GM04503 (cell line): ENCODE results near the gene CDYL.
"Not testable (repeated sequence)": the region's sequence is repeated elsewhere in the genome, so short reads cannot be mapped to it uniquely, and the experiment has no call there.

Source experiments
- DNase-seq: peaks from one replicate; pipeline ENCODE4 v3.0.0-alpha.2; 2012; ENCODE audit warnings: low read depth

CDYL gene

DNA sequence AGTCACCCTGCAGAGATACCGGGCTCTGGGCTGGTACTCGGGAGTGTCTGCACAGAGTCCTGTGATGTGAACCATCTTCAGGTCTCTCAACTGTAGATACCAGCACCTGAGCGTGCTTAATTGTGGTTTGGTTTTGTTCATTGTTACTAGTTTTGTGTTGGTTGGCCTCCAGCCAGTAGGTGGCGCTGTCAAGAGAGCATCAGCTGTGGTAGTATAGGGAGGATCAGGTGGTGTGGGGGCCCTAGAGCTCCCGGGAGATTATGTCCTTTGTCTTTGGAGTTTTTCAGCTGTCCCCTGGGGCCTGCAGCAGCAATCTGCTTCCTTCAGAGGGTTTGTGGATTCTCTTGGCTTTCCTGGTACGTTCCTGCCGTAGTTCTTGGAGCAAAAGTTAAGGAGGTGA, 67.9 kb downstream of the CDYL start:
- no peak for DNase-seq

DNA sequence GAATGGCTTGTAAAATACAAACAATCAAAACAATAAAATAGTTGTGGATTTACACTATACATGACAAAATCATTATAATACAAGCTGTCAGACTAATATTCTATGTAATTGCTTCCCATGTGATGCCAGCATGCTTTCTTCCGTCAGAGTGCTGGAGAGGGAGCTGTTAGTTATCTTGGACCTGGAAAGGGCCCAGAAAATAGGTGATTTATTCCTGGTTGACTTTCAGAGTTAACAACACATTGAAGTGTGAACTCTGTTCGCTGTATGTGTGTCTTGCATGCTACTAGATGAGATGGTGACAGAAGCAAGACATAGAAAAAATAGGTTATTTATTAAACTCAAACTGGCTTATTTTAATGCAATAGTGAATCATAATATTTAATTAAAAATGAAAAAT, 70.2 kb downstream of the CDYL start:
- DNase-seq = no peak

DNA sequence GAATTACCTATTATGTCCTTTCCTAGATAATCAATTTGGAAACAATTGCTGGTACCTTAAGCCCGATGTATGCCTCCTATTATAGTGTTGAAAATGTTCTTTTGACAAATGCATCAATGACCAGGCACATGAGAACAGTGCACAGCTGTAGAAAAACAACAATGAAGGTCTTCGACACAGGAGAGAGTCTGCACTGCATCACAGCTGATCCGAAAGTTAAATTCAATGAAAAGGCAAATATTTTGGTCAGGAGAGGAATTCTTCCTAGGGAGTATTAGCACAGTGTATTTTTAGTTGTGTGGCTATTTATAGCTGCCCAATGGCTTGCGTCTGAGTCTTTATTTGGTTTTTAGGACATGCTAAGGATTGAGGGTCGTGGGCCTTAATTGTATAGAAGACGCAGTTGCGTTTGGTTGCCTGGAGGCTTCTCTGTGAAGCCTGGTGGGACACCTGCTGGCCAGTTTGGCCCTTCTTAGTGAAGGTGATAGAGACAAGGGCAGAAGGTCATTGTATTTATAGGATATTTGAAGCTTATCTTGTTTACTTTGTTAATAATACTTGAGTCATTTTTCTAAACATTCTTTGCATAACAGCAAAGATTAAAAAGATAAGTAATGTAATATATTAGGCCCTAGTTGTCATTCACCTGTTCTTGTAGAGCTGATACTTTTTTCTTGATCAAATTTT, 72.3 kb downstream of the CDYL start:
- DNase-seq = no peak

DNA sequence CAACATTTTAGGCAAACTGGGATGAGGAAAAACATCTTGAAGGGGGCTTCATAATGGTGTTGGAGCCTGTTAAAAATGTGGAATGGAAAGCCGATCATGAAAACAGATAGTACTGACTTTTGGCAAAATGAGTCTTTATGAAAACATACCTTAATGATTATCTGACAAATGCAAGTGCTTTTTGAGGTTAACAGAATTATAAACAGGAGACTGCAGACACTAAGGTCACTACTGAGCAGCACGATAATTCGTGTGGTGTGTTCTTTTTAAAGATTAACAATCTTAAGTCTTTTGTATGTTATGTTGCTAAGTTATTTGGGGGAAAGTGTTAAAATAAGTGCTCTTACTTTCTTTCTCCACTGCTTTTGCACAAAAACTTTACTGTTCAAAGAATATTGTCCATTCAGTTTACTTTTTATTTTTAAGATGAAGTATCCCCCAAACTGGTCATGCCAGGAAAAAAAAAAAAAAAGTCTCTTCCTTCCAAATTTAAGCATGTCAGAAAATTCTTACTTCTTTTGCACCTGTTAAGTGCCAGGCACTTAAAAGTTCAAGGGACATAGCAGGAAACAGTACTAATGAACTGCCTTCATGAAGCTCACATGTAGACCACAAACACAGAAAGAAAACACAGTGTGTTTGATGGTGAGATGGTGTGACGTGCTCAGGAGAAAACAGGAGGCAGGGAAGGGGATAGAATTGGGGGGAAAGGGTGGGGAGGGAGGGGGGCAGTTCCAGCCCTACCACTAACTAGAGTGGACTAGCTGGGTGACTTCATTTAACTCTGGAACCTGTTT, 73.2 kb downstream of the CDYL start:
- DNase-seq = no peak

DNA sequence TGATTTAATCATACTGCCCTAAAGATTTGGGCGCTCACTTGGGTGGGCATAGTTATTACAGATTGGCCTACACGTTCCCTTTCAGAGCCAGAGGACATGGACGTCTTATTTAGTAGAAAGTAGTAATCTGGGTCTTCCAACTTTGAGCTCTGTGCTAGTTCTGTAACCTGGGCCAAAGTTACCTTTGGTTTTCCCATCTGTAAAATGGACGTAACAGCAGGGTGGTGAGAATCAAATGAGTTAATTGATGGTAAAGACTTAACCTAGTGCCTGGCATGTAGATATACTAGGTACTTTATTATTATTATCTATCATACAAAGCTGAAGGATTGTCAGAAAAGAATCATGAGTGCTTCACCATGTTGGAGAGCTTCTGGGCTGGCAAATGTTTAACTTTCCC, 74.8 kb downstream of the CDYL start:
- no peak for DNase-seq

DNA sequence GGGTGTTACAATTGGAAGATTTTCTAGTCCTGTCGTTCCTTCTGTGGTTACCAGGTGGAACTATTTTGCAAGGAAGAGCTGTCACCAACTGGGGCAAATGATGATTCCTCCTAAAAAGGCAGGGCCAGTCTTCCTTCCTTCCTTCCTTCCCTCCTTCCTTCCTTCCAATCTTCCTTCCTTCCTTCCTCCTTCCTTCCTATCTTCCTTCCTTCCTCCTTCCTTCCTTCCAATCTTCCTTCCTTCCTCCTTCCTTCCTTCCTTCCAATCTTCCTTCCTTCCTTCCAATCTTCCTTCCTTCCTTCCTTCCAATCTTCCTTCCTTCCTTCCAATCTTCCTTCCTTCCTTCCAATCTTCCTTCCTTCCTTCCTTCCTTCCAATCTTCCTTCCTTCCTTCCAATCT, 76.0 kb downstream of the CDYL start:
- DNase-seq = not testable (repeated sequence)

DNA sequence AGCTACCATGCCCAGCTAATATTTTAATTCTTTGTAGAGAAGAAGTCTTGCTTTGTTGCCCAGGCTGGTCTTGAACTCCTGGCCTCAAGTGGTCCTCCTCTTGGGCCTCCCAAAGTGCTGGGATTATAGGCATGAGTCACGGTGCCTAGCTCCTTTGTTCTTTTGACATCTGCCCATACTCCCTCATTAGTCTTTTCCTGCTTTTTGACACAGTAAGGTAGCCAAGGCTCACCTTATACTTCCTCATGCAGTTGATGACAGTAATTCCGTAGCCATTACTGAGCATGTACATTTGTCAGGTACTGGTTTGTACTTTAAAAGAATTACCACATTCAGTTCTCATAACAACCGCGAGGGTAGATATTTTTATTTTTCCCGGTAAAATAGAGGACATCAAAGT, 76.7 kb downstream of the CDYL start:
- no peak for DNase-seq

DNA sequence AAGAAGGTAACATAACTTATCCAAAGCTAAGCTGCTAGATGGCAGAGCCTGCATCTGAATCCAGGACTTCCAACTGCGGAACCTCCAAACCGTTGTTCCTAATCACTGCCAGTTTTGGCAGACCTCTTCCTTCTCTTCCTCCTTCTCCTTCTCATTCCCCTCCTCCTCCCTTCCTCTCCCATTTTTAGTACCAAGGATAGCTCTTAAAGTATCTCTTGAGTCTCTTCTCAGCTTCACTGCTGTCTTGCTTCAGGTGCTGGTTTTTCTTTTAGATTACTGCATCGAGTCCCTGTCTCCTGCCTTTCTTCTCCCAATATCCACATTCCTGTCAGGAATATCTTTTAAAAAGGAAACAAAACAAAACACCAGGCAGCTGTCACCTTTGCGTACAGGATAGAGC, 77.1 kb downstream of the CDYL start:
- DNase-seq = no peak

DNA sequence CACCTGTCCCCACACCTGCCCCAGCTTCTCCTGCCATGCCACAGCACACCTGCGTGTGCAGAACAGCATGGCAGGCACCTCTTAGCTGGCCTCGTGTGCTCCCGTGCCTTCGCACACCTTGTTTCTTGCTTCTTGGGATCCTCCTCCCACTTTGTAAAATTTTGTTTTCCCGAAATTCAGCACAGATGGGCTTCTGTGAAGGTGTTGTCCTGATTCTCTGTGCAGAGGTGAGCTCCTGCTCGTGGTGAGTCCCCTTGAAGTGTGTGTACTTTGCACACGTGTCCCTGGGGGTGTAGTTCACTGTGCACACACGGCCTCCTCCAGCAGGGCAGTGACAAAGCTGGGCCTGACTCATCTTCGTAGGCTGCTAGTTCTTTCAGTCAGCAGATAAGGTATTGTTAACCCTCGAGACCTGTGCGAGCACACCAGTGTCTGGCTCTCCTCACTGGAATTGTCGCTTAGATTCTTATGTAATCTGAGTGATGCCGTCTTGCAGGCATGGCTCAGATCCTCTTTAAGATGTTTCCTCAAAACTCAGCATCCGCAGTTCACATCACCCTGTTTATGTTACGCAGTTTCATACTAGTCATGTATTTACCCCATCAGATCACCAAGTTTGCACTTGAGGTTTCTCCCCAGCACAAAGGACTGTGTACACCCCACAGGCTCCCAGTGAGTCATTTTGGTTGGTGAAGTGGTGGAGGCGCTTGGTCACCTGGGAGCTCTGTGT, 77.7 kb downstream of the CDYL start:
- no peak for DNase-seq

DNA sequence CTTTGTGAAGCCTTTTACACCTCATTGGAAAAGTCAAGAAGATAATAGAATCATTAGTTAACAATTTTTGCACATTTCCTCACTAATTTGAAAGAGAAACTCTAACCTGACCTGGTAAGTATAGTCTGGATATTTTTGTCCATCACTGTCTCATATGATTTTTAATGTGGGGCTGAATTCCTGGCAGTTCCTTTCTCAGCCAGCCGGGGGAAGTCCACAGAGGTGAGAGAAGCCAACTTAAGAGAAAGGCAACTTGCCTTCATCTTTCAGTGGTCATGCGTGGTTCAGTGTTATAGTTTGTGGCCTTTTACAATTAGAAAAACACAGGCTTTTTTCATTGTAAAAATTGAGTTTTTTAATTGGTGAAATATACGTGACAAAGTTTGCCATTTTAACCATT, 80.6 kb downstream of the CDYL start:
- DNase-seq = no peak

DNA sequence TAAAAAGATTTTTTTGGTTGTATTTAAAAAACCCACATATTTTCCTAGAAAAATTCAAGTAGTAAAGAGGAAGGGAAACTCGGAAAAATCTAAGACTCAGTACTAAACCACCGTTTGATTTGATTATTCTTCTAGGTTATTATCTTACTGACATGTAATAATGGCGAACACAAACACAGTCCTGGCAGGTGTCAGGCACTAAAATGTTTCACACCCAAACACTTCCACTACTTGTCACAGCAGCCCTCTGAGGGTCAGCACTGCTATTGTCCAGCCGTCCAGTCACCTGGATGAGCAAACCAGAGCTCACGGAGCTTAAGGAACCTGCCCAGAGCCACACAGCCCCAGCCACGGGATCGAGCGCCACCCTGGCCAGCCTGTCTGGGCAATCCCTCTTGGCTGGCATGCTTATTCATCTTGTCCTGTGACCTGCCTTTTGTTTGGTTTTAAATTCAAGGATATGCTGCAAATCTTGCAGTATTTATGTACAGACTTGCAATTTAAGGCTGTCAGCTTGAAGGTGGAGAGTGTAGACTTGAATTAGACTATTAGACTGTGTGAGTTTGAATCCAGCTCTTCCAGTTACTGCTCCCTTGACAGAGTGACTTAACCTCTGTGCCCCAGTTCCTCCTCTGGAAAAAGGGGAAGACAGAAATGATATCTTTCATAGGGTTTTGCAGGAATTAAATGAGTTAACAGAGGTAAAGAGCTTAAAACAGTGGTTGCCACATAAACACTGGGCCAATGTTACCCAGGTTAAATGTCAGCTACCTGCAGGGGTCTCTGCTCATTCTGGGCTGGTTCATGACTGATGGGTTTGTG, 82.2 kb downstream of the CDYL start:
- no peak for DNase-seq

DNA sequence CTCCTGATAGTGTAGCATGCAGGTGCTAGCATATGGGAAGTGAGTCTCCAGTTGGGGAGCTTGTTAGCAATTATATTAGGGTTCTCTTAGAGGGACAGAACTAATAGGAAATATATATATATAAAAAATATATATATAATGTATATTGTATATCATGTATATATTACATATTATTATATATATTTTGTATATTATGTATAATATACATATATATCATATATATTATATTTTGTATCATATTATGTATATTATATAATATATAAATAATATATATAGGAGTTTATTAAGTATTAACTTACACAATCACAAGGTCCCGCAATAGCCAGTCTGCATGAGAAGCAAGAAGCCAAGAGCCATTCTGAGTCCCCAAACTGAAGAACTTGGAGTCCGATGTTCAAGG, 84.2 kb downstream of the CDYL start:
- DNase-seq = no peak

DNA sequence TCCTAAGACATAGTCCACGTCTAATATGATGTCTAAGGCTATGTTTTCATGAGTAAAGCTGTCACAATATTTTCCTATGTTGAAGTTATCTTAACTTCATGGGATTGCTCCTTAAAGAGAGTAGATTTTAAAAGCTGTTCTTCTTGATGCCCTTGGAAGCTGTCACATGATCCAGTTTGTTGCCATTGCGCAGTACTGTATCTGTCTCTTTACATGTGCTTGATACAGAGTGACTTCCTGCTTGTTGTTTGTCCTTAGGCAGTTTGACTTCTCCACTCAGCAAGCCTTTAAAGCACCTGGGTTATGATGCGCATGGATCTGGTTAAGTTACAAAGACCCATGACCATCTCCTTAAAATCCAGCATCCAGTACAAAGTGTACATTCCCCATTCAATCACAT, 85.4 kb downstream of the CDYL start:
- DNase-seq = no peak

DNA sequence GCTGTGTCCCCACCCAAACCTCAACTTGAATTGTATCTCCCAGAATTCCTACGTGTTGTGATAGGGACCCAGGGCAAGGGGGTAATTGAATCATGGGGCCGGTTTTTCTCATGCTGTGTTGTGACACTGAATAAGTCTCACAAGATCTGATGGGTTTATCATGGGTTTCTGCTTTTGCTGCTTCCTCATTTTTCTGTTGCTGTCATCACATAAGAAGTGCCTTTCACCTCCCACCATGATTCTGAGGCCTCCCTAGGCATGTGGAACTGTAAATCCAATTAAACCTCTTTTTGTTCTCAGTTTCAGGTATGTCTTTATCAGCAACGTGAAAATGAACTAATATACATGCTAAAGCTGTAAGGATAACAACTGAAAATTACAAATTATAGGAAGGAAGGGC, 88.3 kb downstream of the CDYL start:
- DNase-seq = no peak

DNA sequence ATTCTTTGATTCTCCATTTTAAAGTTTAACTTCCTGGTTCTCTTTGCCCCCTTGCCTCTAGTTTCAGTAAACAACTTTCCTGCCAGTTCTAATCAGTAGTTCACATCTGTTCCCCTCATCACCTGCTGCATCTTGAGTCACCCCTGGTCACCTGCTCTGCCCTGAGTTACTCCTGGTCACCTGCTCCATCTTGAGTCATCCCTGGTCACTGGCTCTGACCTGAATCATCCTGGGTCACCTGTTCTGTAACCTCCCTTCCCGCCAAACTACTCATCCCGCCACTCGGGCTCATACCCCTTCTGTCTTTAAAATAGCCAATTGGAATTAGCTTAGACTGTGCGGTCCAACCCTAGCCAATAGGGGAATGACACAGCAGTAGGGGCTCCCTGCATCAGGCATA, 88.8 kb downstream of the CDYL start:
- DNase-seq = not testable (repeated sequence)

DNA sequence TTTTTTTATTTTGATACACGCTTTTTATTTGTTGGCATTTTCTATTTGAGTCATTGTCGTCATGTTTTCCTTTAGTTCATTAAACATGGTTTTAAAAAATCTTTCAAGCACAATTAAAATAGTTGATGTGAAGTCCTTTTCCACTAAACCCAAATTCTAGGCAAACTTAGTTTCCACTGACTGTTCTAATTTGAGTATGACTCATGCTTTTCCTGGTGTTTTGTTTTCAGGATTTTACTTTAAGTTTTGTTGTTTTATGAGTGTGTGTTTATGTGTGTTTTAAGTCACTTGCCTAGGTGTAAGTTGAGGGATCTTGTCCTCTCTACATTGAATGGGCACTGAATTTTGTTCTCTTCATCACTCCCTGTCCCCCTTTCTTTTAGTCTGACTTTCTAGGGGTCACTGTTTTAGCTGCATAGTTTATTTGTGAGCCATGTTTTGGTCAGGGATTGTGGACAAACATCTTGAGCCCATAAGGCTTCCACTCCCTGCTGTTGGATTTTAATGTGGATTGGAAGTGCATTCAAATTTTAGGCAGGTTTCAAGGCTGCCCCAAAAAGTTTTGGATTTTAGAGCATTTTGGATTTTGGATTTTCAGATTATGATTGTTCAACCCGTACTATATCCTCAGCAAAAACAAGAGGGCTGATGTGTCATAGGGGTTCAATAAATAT, 94.8 kb downstream of the CDYL start:
- DNase-seq = peak; percentile 12

DNA sequence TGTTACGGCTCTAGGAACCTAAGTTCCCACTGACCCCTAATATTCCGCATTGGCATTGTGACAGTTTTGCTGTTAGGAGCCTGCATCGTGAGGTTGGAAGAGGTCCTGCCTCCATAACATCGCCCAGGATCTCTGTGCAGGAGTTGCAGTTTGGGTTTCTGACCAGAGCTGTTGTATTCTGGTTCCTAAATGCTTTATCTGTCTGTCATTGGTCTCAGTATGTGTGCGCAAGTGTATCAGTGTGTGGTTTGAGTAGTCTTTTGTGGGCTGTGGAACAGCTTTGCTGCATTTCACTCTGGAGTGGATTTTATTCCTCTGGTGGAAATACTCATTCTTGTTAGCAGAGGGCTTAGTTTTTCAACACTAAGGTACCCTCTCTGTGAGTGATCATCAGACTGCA, 95.6 kb downstream of the CDYL start:
- DNase-seq = no peak

DNA sequence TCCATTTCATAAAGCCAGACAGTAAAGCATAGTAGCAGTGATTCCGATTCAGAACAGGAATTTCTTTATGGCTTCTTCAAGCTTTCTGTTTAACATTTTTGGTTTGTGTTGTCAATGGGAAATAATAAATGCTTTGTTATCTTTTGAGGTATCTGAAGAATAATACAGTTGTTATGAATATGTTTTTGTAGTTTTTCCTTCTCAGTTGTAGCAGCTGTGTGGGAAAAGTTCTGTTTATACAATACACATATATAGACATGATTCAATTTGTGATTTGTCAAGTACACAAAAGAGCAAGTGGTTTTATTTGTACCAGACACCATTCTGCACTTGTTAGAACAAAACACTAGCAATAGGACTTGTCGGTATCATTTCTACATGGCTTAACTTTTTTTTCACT, 96.6 kb downstream of the CDYL start:
- no peak for DNase-seq

DNA sequence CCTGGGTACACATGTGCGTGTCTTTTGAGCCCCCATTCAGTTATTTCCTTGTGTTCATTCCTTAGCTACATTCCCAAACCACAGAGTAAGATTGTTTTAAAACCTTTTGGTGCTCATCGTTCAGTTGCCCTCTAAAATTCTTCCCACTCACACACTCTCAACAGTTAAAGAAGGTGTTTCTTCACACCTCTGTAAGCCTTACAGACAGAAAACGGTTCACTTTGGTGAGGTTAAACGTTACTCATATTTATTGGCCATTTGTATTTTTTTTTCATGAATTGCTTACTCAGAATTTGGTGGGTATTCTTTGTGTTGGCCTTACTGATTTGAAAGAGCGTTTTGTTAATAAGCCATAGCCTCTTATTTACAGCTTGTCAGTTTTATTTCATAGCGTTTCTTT, 97.7 kb downstream of the CDYL start:
- DNase-seq = no peak

DNA sequence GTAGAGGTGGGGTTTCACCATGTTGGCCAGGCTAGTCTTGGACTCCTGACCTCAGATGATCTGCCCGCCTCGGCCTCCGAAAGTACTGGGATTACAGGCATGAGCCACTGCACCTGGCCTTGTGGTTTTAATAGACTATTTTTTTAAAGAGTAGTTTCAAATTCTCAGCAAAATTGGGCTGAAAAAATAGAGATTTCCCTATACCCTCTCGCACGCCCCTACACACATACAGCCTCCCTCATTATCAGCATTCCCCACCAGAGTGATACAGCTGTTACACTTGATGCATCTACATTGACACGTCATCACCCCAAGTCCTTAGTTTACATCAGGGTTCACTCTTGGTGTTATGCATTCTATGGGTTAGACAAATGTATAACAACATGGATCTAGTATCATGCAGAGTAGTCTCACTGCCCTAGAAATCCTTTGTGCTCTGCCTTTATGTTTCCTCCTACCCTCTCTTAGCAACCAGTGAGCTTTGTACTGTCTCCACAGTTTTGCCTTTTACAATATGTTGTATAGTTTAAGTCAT, 103.6 kb downstream of the CDYL start:
- DNase-seq = no peak

DNA sequence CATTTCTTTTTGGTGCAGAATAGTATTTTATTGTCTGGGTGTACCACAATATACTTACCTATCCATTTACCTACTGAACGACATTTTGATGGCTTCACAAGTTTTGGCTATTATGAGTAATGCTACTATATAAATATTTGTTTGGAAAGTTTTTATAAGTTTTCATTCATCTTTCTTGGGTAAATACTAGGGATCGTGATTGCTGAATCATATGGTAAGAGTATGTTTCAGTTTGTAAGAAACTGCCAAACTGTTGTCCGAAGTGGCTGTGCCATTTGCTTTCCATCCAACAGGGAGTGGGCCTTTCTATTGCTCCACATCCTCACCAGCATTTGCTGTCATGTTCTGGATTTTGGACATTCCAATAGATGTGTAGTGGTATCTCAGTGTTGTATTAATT, 104.2 kb downstream of the CDYL start:
- no peak for DNase-seq

DNA sequence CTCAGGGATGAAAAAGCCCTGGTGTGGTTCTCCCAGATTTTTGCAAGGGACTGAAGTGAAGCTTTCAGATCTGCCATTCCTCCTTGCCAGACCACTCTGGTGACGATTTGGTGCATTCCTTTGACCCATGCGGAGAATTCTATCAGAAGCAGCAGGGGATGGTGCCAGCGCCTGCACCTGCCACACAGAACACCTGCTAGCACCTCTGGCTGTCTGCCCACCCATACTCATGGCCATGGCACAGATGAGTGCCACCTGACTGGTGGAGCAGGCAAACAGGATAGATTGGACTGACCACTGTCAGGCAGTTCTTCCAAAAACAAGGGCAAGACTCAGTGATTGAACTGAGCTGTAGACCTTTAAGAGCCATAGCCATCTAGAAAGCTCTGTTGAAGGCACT, 107.1 kb downstream of the CDYL start:
- no peak for DNase-seq
